Astrocyte (in vitro differentiated cells and primary cell): Measurements from ENCODE around the gene TMEM198. TPM values are rescaled to one million over a fixed set of nuclear protein-coding genes. Genes with fewer than 3 reads are reported as not detected.

ENCODE experiments used
- DNase-seq: peaks from one replicate; pipeline ENCODE4 v3.0.0-alpha.2; 2010; ENCODE audit warnings: low read depth
- FAIRE-seq: peaks from 2 replicates; lab custom pipeline; 2011; peaks lifted over from hg19 to GRCh38; lab: Jason Lieb, UNC
- H2AFZ ChIP-seq: 2 replicates; pipeline ENCODE4 v1.6.0; 2012; ENCODE audit warnings: low read depth, low read length, inconsistent platforms
- H3K27ac ChIP-seq: 2 replicates; pipeline ENCODE4 v1.5.1; 2011; ENCODE audit warnings: low read depth, low read length, inconsistent platforms
- H3K27me3 ChIP-seq: 2 replicates; pipeline ENCODE4 v1.6.0; 2011; ENCODE audit warnings: low read length, inconsistent platforms; ENCODE audit not compliant: insufficient read depth
- H3K36me3 ChIP-seq: 2 replicates; pipeline ENCODE4 v1.5.1; 2011; ENCODE audit warnings: low read length, inconsistent platforms; ENCODE audit not compliant: insufficient read depth
- H3K4me1 ChIP-seq: 2 replicates; pipeline ENCODE4 v1.5.1; 2011; ENCODE audit warnings: low read length, inconsistent platforms; ENCODE audit not compliant: insufficient read depth
- H3K4me2 ChIP-seq: 2 replicates; pipeline ENCODE4 v1.6.0; 2012; ENCODE audit warnings: low read length, inconsistent platforms
- H3K4me3 ChIP-seq: 2 replicates; pipeline ENCODE4 v1.5.1; 2011; ENCODE audit warnings: low read depth, mild to moderate bottlenecking, low read length, inconsistent platforms; ENCODE audit not compliant: insufficient read depth
- H3K79me2 ChIP-seq: 2 replicates; pipeline ENCODE4 v1.6.0; 2012; ENCODE audit warnings: mild to moderate bottlenecking, low read length, inconsistent platforms; ENCODE audit not compliant: insufficient read depth
- H3K9ac ChIP-seq: 2 replicates; pipeline ENCODE4 v1.6.0; 2012; ENCODE audit warnings: mild to moderate bottlenecking, low read length, inconsistent platforms
- H3K9me3 ChIP-seq: 2 replicates; pipeline ENCODE4 v1.5.1; 2012; ENCODE audit warnings: low read depth, mild to moderate bottlenecking, low read length, inconsistent platforms; ENCODE audit not compliant: insufficient read depth
- H4K20me1 ChIP-seq: 2 replicates; pipeline ENCODE4 v1.6.0; 2012; ENCODE audit warnings: low read length, inconsistent platforms; ENCODE audit not compliant: insufficient read depth
- H3K27ac Mint-ChIP-seq: one replicate; pipeline ENCODE4 v1.8.0; 2021; ENCODE audit warnings: mild to moderate bottlenecking, mixed read lengths; ENCODE audit not compliant: unreplicated experiment
- H3K27me3 Mint-ChIP-seq: one replicate; pipeline ENCODE4 v1.8.0; 2021; ENCODE audit warnings: low read depth, mixed read lengths; ENCODE audit not compliant: unreplicated experiment
- H3K36me3 Mint-ChIP-seq: one replicate; pipeline ENCODE4 v1.8.0; 2021; ENCODE audit warnings: low read depth, mixed read lengths; ENCODE audit not compliant: unreplicated experiment
- H3K4me1 Mint-ChIP-seq: one replicate; pipeline ENCODE4 v1.8.0; 2021; ENCODE audit warnings: low read depth, mixed read lengths; ENCODE audit not compliant: unreplicated experiment
- H3K4me3 Mint-ChIP-seq: one replicate; pipeline ENCODE4 v1.8.0; 2021; ENCODE audit warnings: mild to moderate bottlenecking, moderate library complexity, mixed read lengths; ENCODE audit not compliant: unreplicated experiment
- H3K9me3 Mint-ChIP-seq: one replicate; pipeline ENCODE4 v1.8.0; 2021; ENCODE audit warnings: mild to moderate bottlenecking, mixed read lengths; ENCODE audit not compliant: unreplicated experiment
- CTCF ChIP-seq: IDR thresholded peaks from 2 replicates; pipeline ENCODE4 v1.5.1; 2011; ENCODE audit warnings: low read depth, mild to moderate bottlenecking, inconsistent platforms, low read length, moderate library complexity; ENCODE audit not compliant: insufficient read depth
- EZH2 ChIP-seq: IDR thresholded peaks from 2 replicates; pipeline ENCODE4 v1.6.1; 2012; ENCODE audit warnings: mild to moderate bottlenecking, low read length, inconsistent platforms; ENCODE audit not compliant: insufficient read depth
- total RNA-seq: library from RNA; stranded (reverse); gene quantifications from 2 replicates; pipeline ENCODE4 v1.2.1, GENCODE V29; 2021

Gene TMEM198
- total RNA-seq, 1 donor from 2014 or later = 3.8 TPM

DNA sequence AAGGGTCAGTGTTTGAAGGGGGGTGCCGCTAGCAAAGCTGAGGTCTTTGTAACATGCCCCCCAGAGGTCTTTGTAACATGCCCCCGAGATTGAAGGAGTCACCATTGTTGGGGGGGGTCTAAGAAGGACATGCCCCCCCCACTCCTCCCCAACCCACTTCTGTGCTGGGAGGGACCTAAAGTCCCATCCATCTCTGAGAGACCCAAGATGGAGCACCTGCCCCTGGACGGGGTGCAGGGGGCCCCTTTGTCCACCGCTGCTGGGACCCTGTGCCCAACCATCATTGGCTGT is 35.4 kb upstream of the TMEM198 start:
- Histone ChIP-seq H3K4me1 (peaks cover 20% of the 10 kb centered on the region), H3K4me2 (no peak overlapping the region), H3K27me3 (peaks cover 18% of the 10 kb centered on the region), H3K9ac (no peak overlapping the region), H4K20me1 (peaks cover 8% of the 10 kb centered on the region), H3K4me3 (no peak overlapping the region), H3K79me2 (no peaks in the 10 kb centered on the region), H3K9me3 (no peaks in the 10 kb centered on the region), H2AFZ (no peak overlapping the region), H3K36me3 (peaks cover 5% of the 10 kb centered on the region), H3K27ac (no peak overlapping the region)
- Mint-ChIP-seq H3K9me3 (no peaks in the 10 kb centered on the region), H3K27ac (no peak overlapping the region), H3K36me3 (peaks cover 12% of the 10 kb centered on the region), H3K4me1 (peaks cover 11% of the 10 kb centered on the region), H3K4me3 (no peak overlapping the region), H3K27me3 (peaks cover 11% of the 10 kb centered on the region)
- TF ChIP-seq CTCF = no peak
- TF ChIP-seq EZH2 = no peak
- DNase-seq (no peak), FAIRE-seq (no peak)

DNA sequence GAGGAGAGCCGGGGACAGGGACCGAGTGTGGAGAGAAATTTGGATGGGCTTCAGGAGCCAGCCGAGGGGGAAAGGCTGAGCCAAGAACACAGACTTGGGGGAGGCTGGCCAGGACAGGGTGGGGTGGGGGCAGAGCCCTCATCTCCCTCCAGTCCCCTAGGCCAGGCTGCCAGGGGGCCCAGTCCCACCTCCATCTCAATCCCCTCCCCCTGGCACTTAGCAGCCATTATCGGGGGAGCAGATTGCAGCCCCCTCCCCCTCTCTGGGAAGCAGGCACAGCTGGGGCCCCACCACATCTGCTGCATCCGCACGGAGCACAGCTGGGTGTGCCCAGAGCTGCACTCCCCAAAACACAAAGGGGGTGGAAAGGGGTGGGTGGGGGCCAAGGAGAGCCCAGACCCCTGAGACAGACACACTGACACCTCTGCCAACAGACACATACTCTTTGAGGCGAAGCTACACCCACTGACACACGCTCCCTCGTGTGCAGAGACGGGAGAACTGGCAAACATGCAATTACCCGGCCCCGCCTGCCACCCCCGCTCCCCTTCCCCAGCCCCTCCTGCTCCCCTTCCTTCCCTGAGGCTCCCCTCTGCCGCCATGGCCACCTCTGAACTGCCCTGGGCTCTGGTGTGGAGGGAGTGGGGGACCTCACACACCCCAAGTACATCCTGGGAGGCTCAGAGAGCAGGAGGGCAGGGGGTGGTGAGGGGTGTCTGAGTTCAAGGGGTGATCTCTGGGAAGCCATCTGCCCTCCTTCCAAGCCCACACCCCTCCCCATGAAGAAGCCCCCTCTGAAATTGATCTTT is 34.7 kb upstream of the TMEM198 start:
- no peak overlapping the region for H3K27ac Mint-ChIP-seq
- H3K9me3 Mint-ChIP-seq = no peaks in the 10 kb centered on the region
- Histone ChIP-seq H3K9me3 (no peaks in the 10 kb centered on the region), H3K36me3 (no peaks in the 10 kb centered on the region), H3K4me2 (peak overlapping the region; percentile 87), H3K27ac (no peak overlapping the region), H3K4me1 (peaks cover 22% of the 10 kb centered on the region), H3K27me3 (peaks cover 26% of the 10 kb centered on the region), H3K9ac (no peak overlapping the region), H4K20me1 (peaks cover 8% of the 10 kb centered on the region), H3K79me2 (no peaks in the 10 kb centered on the region), H3K4me3 (no peak overlapping the region), H2AFZ (no peak overlapping the region)
- H3K36me3 Mint-ChIP-seq = peaks cover 7% of the 10 kb centered on the region
- H3K27me3 Mint-ChIP-seq = peaks cover 18% of the 10 kb centered on the region
- DNase-seq (no peak), FAIRE-seq (no peak)
- peaks cover 17% of the 10 kb centered on the region for H3K4me1 Mint-ChIP-seq
- TF ChIP-seq EZH2 (no peak), CTCF (no peak)
- peak overlapping the region; percentile 73 for H3K4me3 Mint-ChIP-seq
